ENCODE data around the gene ABHD12. TPM values are rescaled to one million over a fixed set of nuclear protein-coding genes. Genes with fewer than 3 reads are reported as not detected.

The ABHD12 gene
- total RNA-seq, 1 donor from 2014 or later = 42.9 TPM

DNA sequence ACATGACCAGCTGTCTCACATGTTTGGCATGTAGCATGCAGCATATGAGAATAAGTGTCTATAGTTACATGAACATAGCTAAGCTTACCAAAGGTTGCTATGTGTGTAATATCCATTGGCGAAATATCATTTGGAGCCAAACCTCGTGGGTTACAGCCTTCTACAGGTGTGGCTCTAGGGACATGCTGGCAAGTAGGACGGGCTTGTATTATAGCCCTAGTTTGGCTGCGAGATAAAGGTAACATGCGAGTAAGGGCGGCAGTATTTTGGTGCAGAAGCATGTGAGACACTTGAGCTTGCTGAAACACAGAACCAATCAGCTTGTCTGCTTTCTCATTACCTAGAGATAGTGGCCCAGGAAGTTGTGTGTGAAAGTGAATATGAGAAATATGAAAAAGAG lies 6.5 kb upstream of the ABHD12 start:
- Mint-ChIP-seq H3K4me1 (ENCODE audit: unreplicated experiment) (no peaks in the 10 kb centered on the region), H3K27me3 (ENCODE audit: unreplicated experiment) (peaks cover 5% of the 10 kb centered on the region), H3K36me3 (ENCODE audit: unreplicated experiment) (no peaks in the 10 kb centered on the region), H3K4me3 (ENCODE audit: unreplicated experiment) (no peak overlapping the region), H3K27ac (ENCODE audit: unreplicated experiment) (no peak overlapping the region), H3K9me3 (ENCODE audit: unreplicated experiment) (no peaks in the 10 kb centered on the region)
- no peak for DNase-seq (ENCODE audit: extremely low spot score, unreplicated experiment)
- TF ChIP-seq, protein P1, sequence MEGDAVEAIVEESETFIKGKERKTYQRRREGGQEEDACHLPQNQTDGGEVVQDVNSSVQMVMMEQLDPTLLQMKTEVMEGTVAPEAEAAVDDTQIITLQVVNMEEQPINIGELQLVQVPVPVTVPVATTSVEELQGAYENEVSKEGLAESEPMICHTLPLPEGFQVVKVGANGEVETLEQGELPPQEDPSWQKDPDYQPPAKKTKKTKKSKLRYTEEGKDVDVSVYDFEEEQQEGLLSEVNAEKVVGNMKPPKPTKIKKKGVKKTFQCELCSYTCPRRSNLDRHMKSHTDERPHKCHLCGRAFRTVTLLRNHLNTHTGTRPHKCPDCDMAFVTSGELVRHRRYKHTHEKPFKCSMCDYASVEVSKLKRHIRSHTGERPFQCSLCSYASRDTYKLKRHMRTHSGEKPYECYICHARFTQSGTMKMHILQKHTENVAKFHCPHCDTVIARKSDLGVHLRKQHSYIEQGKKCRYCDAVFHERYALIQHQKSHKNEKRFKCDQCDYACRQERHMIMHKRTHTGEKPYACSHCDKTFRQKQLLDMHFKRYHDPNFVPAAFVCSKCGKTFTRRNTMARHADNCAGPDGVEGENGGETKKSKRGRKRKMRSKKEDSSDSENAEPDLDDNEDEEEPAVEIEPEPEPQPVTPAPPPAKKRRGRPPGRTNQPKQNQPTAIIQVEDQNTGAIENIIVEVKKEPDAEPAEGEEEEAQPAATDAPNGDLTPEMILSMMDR (IDR thresholded peaks at IDR 0.05) = no peak

DNA sequence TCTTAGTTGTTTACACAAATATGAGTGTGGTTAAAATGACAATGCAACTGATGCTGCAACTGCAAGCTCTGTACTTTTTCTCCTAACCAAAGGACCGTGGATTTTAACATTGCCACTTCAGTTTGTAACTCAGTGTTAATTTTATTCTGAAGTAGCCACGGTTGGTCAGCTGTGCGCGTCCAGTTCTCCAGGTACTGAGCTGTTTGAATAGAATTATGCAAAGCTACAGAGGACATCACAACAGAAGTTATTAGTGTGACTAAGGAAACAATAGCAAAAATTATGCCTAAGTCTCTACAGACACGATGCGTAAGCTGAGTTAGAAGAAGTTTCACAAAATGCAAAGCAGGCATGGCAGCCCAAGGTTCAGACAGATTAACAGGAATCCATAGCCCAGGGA lies 4.4 kb upstream of the ABHD12 start:
- no peak overlapping the region for H3K27ac Mint-ChIP-seq (ENCODE audit: unreplicated experiment)
- peaks cover under 1% of the 10 kb centered on the region for H3K27me3 Mint-ChIP-seq (ENCODE audit: unreplicated experiment)
- no peaks in the 10 kb centered on the region for H3K36me3 Mint-ChIP-seq (ENCODE audit: unreplicated experiment)
- no peak for DNase-seq (ENCODE audit: extremely low spot score, unreplicated experiment)
- peaks cover 5% of the 10 kb centered on the region for H3K4me1 Mint-ChIP-seq (ENCODE audit: unreplicated experiment)
- H3K4me3 Mint-ChIP-seq (ENCODE audit: unreplicated experiment) = no peak overlapping the region
- no peaks in the 10 kb centered on the region for H3K9me3 Mint-ChIP-seq (ENCODE audit: unreplicated experiment)
- TF ChIP-seq, protein P1 (IDR thresholded peaks at IDR 0.05) = no peak

DNA sequence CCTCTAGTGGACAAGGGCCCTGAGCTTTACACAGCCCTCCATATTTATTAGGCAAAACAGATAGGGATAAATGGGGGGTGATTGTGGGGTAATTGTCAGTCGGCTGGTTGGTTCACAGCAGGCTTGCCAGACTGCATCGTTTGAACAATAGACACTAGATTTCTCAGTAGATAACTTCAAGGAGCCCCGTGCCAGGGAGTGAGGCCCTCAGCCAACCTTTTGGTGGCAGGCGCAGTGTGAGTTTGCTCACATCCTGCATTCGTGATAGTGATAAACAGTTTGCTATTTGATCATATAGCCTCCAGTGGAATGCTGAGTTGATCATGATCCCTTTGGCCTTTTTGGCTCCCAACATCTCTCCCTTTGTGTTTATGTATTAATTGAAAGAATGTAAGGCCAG lies 3.6 kb upstream of the ABHD12 start:
- H3K9me3 Mint-ChIP-seq (ENCODE audit: unreplicated experiment) = no peaks in the 10 kb centered on the region
- no peak overlapping the region for H3K4me3 Mint-ChIP-seq (ENCODE audit: unreplicated experiment)

DNA sequence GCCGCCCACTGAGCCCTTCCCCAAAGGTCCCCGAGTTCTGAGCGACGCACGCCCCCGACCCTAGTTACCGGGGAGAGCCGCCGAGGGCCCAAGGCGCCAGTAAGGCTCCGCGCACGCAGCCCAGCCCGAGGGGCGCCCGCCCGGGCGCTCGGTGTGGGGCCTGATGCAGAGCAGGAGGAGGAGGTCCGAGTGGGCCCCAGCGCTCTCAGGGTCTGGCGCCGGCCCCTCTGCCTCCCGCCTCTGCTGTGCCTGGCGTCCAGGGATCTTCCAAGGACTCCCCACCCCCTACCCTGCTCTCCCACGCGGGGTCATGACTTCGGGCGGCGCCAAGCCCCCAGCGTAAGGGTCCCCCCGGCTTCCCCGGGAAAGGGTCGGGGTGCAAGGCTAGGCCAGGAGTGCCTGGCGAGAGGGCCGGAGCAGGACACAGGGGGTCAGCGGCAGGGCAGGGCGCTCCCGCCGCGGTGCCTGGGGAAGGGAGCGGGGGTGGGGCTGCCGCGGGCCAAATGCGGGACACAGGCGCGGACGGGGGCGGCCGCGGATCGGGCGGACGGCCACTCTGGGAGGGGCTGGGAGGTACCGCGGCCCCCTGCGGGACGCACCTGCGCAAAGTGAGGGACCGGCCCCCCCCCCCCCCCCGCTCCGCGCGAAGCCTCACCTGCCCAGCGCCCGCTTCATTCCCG lies 637 bp downstream of the ABHD12 start:
- Mint-ChIP-seq H3K4me1 (ENCODE audit: unreplicated experiment) (peaks cover 18% of the 10 kb centered on the region), H3K4me3 (ENCODE audit: unreplicated experiment) (peak overlapping the region; percentile 75), H3K27me3 (ENCODE audit: unreplicated experiment) (no peaks in the 10 kb centered on the region), H3K27ac (ENCODE audit: unreplicated experiment) (peak overlapping the region; percentile 59), H3K36me3 (ENCODE audit: unreplicated experiment) (peaks cover 3% of the 10 kb centered on the region), H3K9me3 (ENCODE audit: unreplicated experiment) (no peaks in the 10 kb centered on the region)
- no peak for DNase-seq (ENCODE audit: extremely low spot score, unreplicated experiment)
- TF ChIP-seq, protein P1 (IDR thresholded peaks at IDR 0.05) = no peak

More for the DNA sequence above, 3.6 kb upstream of the ABHD12 start:
- peaks cover 6% of the 10 kb centered on the region for H3K4me1 Mint-ChIP-seq (ENCODE audit: unreplicated experiment)
- DNase-seq (ENCODE audit: extremely low spot score, unreplicated experiment) = no peak
- no peaks in the 10 kb centered on the region for H3K27me3 Mint-ChIP-seq (ENCODE audit: unreplicated experiment)
- no peaks in the 10 kb centered on the region for H3K36me3 Mint-ChIP-seq (ENCODE audit: unreplicated experiment)
- TF ChIP-seq, protein P1 (IDR thresholded peaks at IDR 0.05) = no peak
- no peak overlapping the region for H3K27ac Mint-ChIP-seq (ENCODE audit: unreplicated experiment)

DNA sequence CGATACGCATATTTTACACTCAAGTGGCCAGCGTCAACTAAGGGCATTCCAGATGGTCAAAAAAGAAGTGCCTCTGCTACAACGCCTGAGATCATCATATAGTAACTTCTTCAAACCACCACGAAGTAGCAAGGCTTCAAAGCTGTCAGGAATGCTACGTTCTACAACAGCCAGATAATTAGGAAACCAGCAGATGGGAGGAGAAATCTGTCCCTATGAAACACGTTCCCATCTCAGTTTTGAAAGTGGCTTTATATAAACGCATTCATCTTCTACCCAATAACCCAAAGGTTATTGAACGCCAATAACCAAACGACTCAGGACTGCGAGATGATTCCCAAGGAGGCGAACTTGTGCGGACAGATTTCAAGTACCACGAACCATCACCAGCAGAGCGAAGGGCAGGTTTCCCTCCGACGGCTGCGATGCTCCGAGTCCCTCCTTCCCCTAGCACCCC lies 1.2 kb downstream of the ABHD12 start:
- H3K9me3 Mint-ChIP-seq (ENCODE audit: unreplicated experiment) = no peaks in the 10 kb centered on the region
- H3K27me3 Mint-ChIP-seq (ENCODE audit: unreplicated experiment) = no peaks in the 10 kb centered on the region
- peaks cover 3% of the 10 kb centered on the region for H3K36me3 Mint-ChIP-seq (ENCODE audit: unreplicated experiment)
- TF ChIP-seq, protein P1 (IDR thresholded peaks at IDR 0.05) = no peak
- H3K4me3 Mint-ChIP-seq (ENCODE audit: unreplicated experiment) = peak overlapping the region; percentile 75
- DNase-seq (ENCODE audit: extremely low spot score, unreplicated experiment) = no peak
- H3K4me1 Mint-ChIP-seq (ENCODE audit: unreplicated experiment) = peaks cover 21% of the 10 kb centered on the region
- H3K27ac Mint-ChIP-seq (ENCODE audit: unreplicated experiment) = peak overlapping the region; percentile 59
